ENCODE results near the gene CRELD2. TPM values are rescaled to one million over a fixed set of nuclear protein-coding genes. Genes with fewer than 3 reads are reported as not detected.
A peak's percentile ranks its signal among the peaks of the same experiment; 100 is the strongest.

Gene CRELD2
- total and polyA plus RNA-seq, 4 donors = 21.5 to 61.3 (median 44.1) TPM

DNA sequence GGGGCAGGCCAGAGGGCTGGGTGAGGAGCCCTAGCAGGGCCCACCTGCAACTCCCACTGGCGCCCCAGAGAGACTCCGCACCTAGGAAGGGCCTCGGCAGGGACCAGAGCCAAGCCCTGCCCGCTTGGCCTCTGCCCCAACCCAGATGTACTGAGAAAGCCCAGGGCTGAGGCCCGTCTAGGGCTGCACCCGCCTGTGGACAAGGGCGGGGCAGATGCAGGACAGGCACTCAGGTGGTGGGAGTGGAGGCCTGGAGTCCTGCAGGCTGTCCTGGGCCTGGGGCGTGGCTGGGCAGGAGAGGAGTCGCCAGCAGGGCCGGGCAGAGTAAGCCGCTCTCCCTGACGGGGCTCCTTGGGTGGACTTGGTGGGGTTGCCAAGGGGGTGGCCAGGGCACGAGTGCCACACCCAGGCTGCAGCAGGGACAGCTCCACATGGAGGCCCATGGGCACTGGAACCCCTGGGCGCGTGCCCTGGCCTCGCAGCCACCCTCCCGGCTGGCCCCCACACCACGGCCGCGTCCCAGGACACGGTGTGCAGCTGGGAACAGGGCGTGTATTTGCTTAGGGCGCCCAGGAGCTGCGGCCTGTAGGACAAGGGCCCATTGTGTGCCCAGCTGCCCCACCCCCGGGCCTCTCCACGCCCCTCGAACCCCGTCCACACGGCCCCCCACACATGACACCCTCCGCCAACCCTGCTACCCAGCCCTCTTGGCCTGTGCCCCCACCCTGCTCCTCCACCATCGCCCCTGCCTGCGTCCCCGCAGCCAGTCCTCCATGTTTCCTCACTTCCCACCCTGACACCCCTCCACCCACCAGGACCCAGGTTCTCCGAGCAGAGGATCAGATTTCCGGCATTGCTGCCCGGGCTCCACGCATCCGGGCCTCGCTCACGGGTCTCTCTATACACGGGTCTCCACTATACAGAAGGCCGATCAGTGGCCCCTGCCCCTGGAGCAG, 30.8 kb downstream of the CRELD2 start:
- DNase-seq (ENCODE audit: low read depth in 4 of 6, low spot score in 6 of 6) = no peak
- 74% methylated on average over 41 of the region's 42 CpGs for WGBS (ENCODE audit: insufficient coverage)
- no peaks in the 10 kb centered on the region for H3K36me3 ChIP-seq (ENCODE audit: control insufficient read depth, insufficient read depth, low read length)
- H3K27me3 ChIP-seq (ENCODE audit: control insufficient read depth, insufficient read depth, low read length) = no peaks in the 10 kb centered on the region
- H3K4me3 ChIP-seq (ENCODE audit: low read depth, low read length) = no peak overlapping the region
- no peaks in the 10 kb centered on the region for H3K9me3 ChIP-seq (ENCODE audit: control insufficient read depth, insufficient read depth, low read length)
- no peak overlapping the region for H3K27ac ChIP-seq (ENCODE audit: low read depth, low read length)
- peaks cover 18% of the 10 kb centered on the region for H3K4me1 ChIP-seq (ENCODE audit: control insufficient read depth, insufficient read depth, low read length)

DNA sequence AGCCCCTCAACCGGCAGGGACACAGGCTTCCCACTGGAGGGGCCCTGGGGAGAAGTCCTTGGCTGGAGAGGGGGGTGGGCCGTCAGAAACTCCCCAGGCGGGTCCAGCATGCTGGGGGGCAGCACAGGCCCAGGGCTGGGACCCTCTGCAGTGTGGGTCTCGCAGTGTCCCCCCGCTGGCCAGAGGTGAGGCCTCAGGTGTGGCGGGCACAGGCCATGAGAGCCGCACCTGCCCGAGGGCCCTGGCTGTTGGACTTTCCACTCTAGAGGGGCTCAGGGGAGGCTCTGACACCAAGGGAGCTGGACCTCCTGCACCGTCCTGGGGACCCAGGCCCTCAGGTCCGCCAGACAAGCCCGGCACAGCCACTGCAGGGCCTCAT, 31.5 kb downstream of the CRELD2 start:
- 89% methylated on average over 7 of the region's 11 CpGs for WGBS (ENCODE audit: insufficient coverage)
- no peaks in the 10 kb centered on the region for H3K36me3 ChIP-seq (ENCODE audit: control insufficient read depth, insufficient read depth, low read length)
- H3K27me3 ChIP-seq (ENCODE audit: control insufficient read depth, insufficient read depth, low read length) = no peaks in the 10 kb centered on the region
- H3K9me3 ChIP-seq (ENCODE audit: control insufficient read depth, insufficient read depth, low read length) = no peaks in the 10 kb centered on the region
- H3K4me3 ChIP-seq (ENCODE audit: low read depth, low read length) = no peak overlapping the region
- peaks cover 18% of the 10 kb centered on the region for H3K4me1 ChIP-seq (ENCODE audit: control insufficient read depth, insufficient read depth, low read length)
- no peak for DNase-seq (ENCODE audit: low read depth in 4 of 6, low spot score in 6 of 6)
- no peak overlapping the region for H3K27ac ChIP-seq (ENCODE audit: low read depth, low read length)

DNA sequence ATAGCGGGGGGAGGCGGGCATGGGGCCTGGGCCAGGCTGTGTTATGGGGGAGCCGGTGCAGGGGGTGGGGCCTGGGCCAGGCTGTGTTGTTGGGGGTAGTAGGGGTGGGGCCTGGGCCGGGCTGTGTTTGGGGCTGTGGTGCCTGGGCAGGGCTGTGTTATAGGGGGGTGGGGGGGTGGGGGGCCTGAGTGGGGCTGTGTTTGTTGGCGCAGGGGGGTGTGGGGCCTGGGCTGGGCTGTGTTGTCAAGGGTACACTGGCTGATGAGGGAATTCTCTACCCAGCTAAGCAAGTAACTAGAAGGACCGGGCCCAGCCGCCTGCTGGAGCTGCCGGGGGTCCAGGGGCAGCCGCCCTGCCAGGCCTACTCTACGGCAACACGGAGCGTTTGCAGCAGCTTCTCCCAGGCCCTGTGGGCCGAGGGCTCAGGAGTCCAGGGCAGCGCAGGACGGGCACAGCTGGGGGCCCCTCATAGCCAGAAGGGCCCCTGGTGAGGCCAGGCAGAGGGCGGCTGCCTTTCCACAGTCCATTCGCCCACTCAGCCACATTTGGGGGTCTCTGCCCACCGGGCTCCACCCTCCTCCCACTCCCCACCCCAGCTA, 32.1 kb downstream of the CRELD2 start:
- Histone ChIP-seq H3K27ac (ENCODE audit: low read depth, low read length) (peak overlapping the region; percentile 47), H3K27me3 (ENCODE audit: control insufficient read depth, insufficient read depth, low read length) (no peaks in the 10 kb centered on the region), H3K4me1 (ENCODE audit: control insufficient read depth, insufficient read depth, low read length) (peaks cover 18% of the 10 kb centered on the region), H3K9me3 (ENCODE audit: control insufficient read depth, insufficient read depth, low read length) (no peaks in the 10 kb centered on the region), H3K4me3 (ENCODE audit: low read depth, low read length) (no peak overlapping the region), H3K36me3 (ENCODE audit: control insufficient read depth, insufficient read depth, low read length) (no peaks in the 10 kb centered on the region)
- DNase-seq (ENCODE audit: low read depth in 4 of 6, low spot score in 6 of 6) = no peak
- 71% methylated on average over 13 of the region's 18 CpGs for WGBS (ENCODE audit: insufficient coverage)

DNA sequence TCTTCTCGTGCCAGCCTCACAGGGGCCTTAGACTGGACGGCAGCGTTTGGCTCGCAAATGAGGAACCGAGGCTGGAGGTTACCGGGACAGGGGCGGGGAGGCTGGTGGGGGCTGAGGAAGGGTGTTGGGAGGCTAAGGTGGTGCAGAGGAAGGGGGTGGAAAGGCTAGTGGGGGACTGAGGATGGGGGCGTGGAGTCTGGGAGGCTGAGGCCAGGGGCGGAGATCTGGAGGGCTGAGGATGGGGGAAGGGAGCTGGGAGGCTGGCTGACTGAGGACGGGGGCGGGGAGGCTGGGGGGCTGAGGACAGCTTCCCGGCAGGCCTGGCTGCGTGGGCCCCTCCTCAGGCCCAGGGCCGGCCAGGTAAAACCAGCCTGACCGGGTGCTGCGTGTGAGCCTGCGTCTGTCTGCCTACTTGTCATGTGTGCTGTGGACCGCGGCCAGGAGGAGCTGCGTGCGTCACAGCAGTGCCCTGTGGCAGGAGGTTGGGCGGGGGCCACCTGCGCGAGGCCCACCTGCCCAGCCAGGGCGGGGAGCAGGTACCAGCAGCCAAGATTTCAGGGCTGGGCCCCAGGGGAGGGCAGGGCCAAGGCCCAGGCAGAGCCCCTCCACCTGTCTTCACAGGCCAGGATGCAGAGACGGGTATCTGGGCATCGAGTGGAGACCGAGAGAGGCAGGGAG, 32.7 kb downstream of the CRELD2 start:
- Histone ChIP-seq H3K27me3 (ENCODE audit: control insufficient read depth, insufficient read depth, low read length) (no peaks in the 10 kb centered on the region), H3K27ac (ENCODE audit: low read depth, low read length) (peak overlapping the region; percentile 47), H3K4me3 (ENCODE audit: low read depth, low read length) (no peak overlapping the region), H3K4me1 (ENCODE audit: control insufficient read depth, insufficient read depth, low read length) (peaks cover 18% of the 10 kb centered on the region), H3K9me3 (ENCODE audit: control insufficient read depth, insufficient read depth, low read length) (no peaks in the 10 kb centered on the region), H3K36me3 (ENCODE audit: control insufficient read depth, insufficient read depth, low read length) (no peaks in the 10 kb centered on the region)
- WGBS (ENCODE audit: insufficient coverage) = 83% methylated on average over 27 of the region's 28 CpGs
- no peak for DNase-seq (ENCODE audit: low read depth in 4 of 6, low spot score in 6 of 6)

DNA sequence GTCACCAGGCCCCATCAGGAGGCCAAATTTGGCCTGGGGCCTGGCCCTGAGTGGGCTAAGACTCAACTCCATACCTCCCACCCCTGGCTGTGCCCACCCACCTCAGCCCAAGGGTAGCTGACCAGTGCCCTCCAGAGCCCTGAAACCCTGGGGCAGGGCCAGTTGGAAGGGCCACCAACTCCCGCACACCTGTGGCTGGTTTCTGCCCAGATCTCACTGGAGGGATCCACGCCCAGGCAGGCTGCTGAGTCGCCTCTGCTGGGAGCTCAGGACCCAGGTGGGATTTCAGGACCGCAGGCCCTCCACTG, 33.2 kb downstream of the CRELD2 start:
- H3K27me3 ChIP-seq (ENCODE audit: control insufficient read depth, insufficient read depth, low read length) = no peaks in the 10 kb centered on the region
- no peak for DNase-seq (ENCODE audit: low read depth in 4 of 6, low spot score in 6 of 6)
- H3K36me3 ChIP-seq (ENCODE audit: control insufficient read depth, insufficient read depth, low read length) = no peaks in the 10 kb centered on the region
- H3K4me1 ChIP-seq (ENCODE audit: control insufficient read depth, insufficient read depth, low read length) = peaks cover 18% of the 10 kb centered on the region
- H3K4me3 ChIP-seq (ENCODE audit: low read depth, low read length) = no peak overlapping the region
- WGBS (ENCODE audit: insufficient coverage) = 85% methylated on average over 3 of the region's 4 CpGs
- peak overlapping the region; percentile 47 for H3K27ac ChIP-seq (ENCODE audit: low read depth, low read length)
- H3K9me3 ChIP-seq (ENCODE audit: control insufficient read depth, insufficient read depth, low read length) = no peaks in the 10 kb centered on the region

DNA sequence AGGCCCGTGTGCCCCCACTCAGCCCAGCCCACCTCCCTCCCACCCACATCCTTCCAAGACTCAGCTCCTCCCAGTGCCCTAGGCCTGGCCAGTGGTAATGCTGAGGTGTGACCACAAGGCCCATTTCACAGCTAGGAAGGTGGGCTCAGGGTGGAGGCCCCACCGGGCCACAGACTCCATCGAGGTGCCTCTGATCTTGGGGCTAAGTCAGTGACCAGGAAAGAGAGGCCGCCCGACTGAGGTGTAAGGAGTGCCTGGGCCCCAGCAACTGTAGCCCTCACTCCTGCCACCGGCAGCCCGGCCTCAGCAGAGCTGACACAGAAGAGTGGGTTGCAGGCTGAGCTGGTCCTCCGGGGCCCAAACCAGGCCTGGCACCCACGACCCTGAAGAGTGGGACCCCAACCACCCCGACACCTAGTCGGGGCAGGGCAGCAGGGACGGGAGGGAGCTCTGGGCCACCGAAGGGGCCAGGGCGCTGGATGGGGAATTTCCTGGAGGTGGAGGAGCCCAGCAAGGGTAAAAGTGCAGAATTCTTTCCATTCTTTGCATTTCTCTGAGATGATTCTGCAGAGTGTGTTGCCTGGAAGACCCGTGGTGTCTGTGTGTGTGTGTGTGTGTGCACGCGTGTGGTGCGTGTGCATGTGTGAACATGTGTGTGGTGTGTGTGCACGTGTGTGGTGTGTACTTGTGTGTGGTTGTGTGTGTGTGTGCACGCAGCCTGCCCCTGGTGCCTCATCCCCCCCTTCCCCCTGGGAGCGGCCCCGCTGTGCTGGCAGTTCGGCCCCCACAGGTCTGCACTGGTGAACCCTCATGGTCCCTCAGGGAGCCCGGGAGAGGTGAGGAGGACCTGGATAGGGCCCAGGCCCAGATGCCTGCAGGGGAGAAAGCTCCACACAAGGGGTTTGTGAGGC, 33.8 kb downstream of the CRELD2 start:
- no peaks in the 10 kb centered on the region for H3K36me3 ChIP-seq (ENCODE audit: control insufficient read depth, insufficient read depth, low read length)
- H3K4me3 ChIP-seq (ENCODE audit: low read depth, low read length) = no peak overlapping the region
- no peaks in the 10 kb centered on the region for H3K27me3 ChIP-seq (ENCODE audit: control insufficient read depth, insufficient read depth, low read length)
- H3K4me1 ChIP-seq (ENCODE audit: control insufficient read depth, insufficient read depth, low read length) = peaks cover 15% of the 10 kb centered on the region
- H3K27ac ChIP-seq (ENCODE audit: low read depth, low read length) = peak overlapping the region; percentile 47
- DNase-seq (ENCODE audit: low read depth in 4 of 6, low spot score in 6 of 6) = no peak
- H3K9me3 ChIP-seq (ENCODE audit: control insufficient read depth, insufficient read depth, low read length) = no peaks in the 10 kb centered on the region
- 82% methylated on average over 16 of the region's 24 CpGs for WGBS (ENCODE audit: insufficient coverage)

DNA sequence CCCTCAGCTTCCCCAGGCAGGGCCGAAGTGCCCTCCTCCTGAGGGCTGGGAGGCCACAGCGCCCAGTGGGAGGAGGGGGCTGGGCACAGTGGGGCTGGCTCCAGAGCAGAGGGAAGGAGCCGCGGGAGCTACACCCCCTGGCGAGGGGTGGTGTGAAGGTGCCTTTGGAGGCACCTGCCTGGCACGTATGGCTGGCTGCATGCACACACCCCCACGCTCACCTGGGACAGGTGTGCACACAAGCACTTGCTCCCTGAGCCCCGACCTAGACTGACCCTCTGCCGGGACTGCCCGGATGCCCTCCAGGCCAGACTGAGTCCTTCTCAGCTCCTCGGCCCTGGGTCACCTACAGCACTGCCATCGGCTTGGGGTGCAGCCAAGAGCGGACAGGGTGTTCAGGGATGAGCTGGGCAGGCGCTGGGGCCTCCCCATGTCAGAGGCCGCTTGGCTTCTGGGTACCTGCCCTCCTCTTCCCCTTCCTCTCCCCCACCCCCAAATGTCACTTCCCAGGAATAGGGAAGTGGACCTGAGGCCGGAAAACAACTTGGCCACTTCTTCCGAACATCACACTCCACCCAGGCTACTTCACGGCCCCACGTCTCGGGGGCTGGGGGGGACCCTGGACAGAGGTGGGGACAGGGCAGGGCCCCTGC, 34.7 kb downstream of the CRELD2 start:
- WGBS (ENCODE audit: insufficient coverage) = 88% methylated on average over 18 of the region's 20 CpGs
- no peak for DNase-seq (ENCODE audit: low read depth in 4 of 6, low spot score in 6 of 6)
- Histone ChIP-seq H3K27ac (ENCODE audit: low read depth, low read length) (no peak overlapping the region), H3K9me3 (ENCODE audit: control insufficient read depth, insufficient read depth, low read length) (no peaks in the 10 kb centered on the region), H3K36me3 (ENCODE audit: control insufficient read depth, insufficient read depth, low read length) (no peaks in the 10 kb centered on the region), H3K4me3 (ENCODE audit: low read depth, low read length) (no peak overlapping the region), H3K4me1 (ENCODE audit: control insufficient read depth, insufficient read depth, low read length) (peaks cover 15% of the 10 kb centered on the region), H3K27me3 (ENCODE audit: control insufficient read depth, insufficient read depth, low read length) (no peaks in the 10 kb centered on the region)

DNA sequence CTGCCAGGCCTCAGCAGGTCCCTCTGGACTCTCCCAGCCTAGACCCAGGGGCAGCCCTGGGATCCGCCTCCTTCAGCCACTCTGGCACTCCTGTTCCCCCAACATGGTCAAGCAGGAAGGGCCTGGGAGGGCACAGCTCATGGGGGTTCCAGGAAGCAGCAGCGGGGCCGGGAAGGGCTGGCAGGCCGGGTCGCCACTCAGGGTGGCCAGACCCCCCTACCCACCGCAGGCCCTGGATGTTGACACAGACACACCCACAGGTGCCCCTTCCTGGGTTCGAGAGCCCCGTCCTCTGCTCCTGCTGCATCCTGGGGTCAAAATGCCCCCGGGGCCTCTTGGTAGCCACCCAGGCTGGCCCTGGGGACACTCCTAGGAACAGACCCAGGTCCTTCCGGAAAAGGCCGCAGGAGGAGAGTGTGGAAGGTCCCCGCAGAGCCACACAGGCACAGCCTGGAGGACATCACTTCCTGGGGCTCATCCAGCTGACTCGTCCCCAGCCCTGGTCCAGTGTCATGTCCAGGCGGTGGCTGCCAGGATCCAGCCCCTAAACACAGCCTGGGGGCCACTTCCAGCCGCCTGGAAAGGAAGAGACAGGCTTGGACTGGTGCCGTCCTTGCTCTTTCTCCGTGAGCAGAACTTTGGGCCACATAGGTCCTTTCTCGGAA, 35.4 kb downstream of the CRELD2 start:
- H3K27me3 ChIP-seq (ENCODE audit: control insufficient read depth, insufficient read depth, low read length) = no peaks in the 10 kb centered on the region
- peaks cover 17% of the 10 kb centered on the region for H3K4me1 ChIP-seq (ENCODE audit: control insufficient read depth, insufficient read depth, low read length)
- no peaks in the 10 kb centered on the region for H3K9me3 ChIP-seq (ENCODE audit: control insufficient read depth, insufficient read depth, low read length)
- H3K36me3 ChIP-seq (ENCODE audit: control insufficient read depth, insufficient read depth, low read length) = no peaks in the 10 kb centered on the region
- DNase-seq (ENCODE audit: low read depth in 4 of 6, low spot score in 6 of 6) = no peak
- H3K4me3 ChIP-seq (ENCODE audit: low read depth, low read length) = no peak overlapping the region
- WGBS (ENCODE audit: insufficient coverage) = 89% methylated on average over 17 of the region's 18 CpGs
- no peak overlapping the region for H3K27ac ChIP-seq (ENCODE audit: low read depth, low read length)
